CD14-positive monocyte (primary cell): Measurements from ENCODE around the gene NLRP12. TPM values are rescaled to one million over a fixed set of nuclear protein-coding genes. Genes with fewer than 3 reads are reported as not detected.
A peak's percentile ranks its signal among the peaks of the same experiment; 100 is the strongest.

ENCODE experiments used
- DNase-seq, 3 donors: peaks; one replicate each; pipeline ENCODE4 v3.0.0-alpha.2; 2011 to 2022
- H2AFZ ChIP-seq: 2 replicates; pipeline ENCODE4 v1.6.0; 2012; ENCODE audit warnings: mild to moderate bottlenecking, low read depth, low read length, inconsistent platforms; ENCODE audit not compliant: insufficient read depth, poor library complexity, severe bottlenecking
- H3K27ac ChIP-seq, 2 donors: 1 replicate in 1 of 2; 2 replicates in 1 of 2; pipeline ENCODE4 v1.5.1; 2012 to 2013; ENCODE audit warnings: low read length in 2 of 2, control low read depth in 1 of 2, inconsistent platforms in 1 of 2, low read depth in 1 of 2, mild to moderate bottlenecking in 1 of 2
- H3K27me3 ChIP-seq, 2 donors: one replicate each; pipeline versions ENCODE4 v1.6.0 to v1.6.1; 2011 to 2013; ENCODE audit warnings: low read length in 2 of 2; ENCODE audit not compliant: control insufficient read depth in 2 of 2, insufficient read depth in 2 of 2
- H3K36me3 ChIP-seq, 2 donors: replicated peaks in 1 of 2; 1 replicate in 1 of 2; 2 replicates in 1 of 2; pipeline versions ENCODE4 v1.5.1 to v1.6.1; 2012 to 2013; ENCODE audit warnings: low read length in 2 of 2, control low read depth in 1 of 2, inconsistent platforms in 1 of 2, mild to moderate bottlenecking in 1 of 2; ENCODE audit not compliant: insufficient read depth in 2 of 2, control insufficient read depth in 1 of 2
- H3K4me1 ChIP-seq, 2 donors: 1 replicate in 1 of 2; 2 replicates in 1 of 2; pipeline versions ENCODE4 v1.5.1 to v1.6.1; 2012 to 2013; ENCODE audit warnings: low read length in 2 of 2, control low read depth in 1 of 2, inconsistent platforms in 1 of 2, mild to moderate bottlenecking in 1 of 2, moderate library complexity in 1 of 2; ENCODE audit not compliant: insufficient read depth in 2 of 2, control insufficient read depth in 1 of 2
- H3K4me2 ChIP-seq: replicated peaks from 2 replicates; pipeline ENCODE3; 2012; ENCODE audit warnings: low read length, moderate library complexity, mild to moderate bottlenecking; ENCODE audit not compliant: poor library complexity, severe bottlenecking; ENCODE audit errors: extremely low read depth
- H3K4me3 ChIP-seq, 3 experiments: fragments of 200-600 bp in 1 of 3; sonication (generic) in 1 of 3; replicated peaks in 1 of 3; 1 replicate in 2 of 3; 2 replicates in 1 of 3; pipeline ENCODE4 v1.5.1; 2011 to 2013; ENCODE audit warnings: low read length in 3 of 3, mild to moderate bottlenecking in 3 of 3, control low read depth in 2 of 3, low read depth in 2 of 3, inconsistent platforms in 1 of 3, moderate library complexity in 1 of 3
- H3K79me2 ChIP-seq: 2 replicates; pipeline ENCODE4 v1.6.0; 2012; ENCODE audit warnings: mild to moderate bottlenecking, control low read depth, inconsistent platforms, low read length, moderate library complexity; ENCODE audit not compliant: insufficient read depth
- H3K9ac ChIP-seq: 2 replicates; pipeline ENCODE4 v1.6.0; 2017; ENCODE audit warnings: low read length, mild to moderate bottlenecking; ENCODE audit not compliant: insufficient read depth, poor library complexity, severe bottlenecking
- H3K9me3 ChIP-seq, 2 donors: replicated peaks in 1 of 2; 1 replicate in 1 of 2; 2 replicates in 1 of 2; pipeline versions ENCODE4 v1.5.1 to v1.6.1; 2012 to 2013; ENCODE audit warnings: low read length in 2 of 2, control low read depth in 1 of 2; ENCODE audit not compliant: control insufficient read depth in 1 of 2, insufficient read depth in 1 of 2
- H4K20me1 ChIP-seq: 2 replicates; pipeline ENCODE4 v1.6.0; 2012; ENCODE audit warnings: mild to moderate bottlenecking, low read length, control low read depth, moderate library complexity; ENCODE audit not compliant: insufficient read depth
- H3K27ac Mint-ChIP-seq, 7 donors: one replicate each; pipeline ENCODE4 v1.8.0; 2020; ENCODE audit warnings: mild to moderate bottlenecking in 7 of 7, mixed read lengths in 7 of 7, moderate library complexity in 6 of 7, inconsistent platforms in 2 of 7
- H3K27me3 Mint-ChIP-seq, 3 donors: one replicate each; pipeline ENCODE4 v1.8.0; 2021 to 2022; ENCODE audit warnings: low read depth in 3 of 3, mild to moderate bottlenecking in 3 of 3, mixed read lengths in 3 of 3, moderate library complexity in 3 of 3, inconsistent platforms in 1 of 3
- H3K36me3 Mint-ChIP-seq, 2 donors: one replicate each; pipeline ENCODE4 v1.8.0; 2020; ENCODE audit warnings: mixed read lengths in 2 of 2, inconsistent platforms in 1 of 2, mild to moderate bottlenecking in 1 of 2
- H3K4me1 Mint-ChIP-seq: one replicate; pipeline ENCODE4 v1.8.0; 2020; ENCODE audit warnings: mild to moderate bottlenecking, mixed read lengths
- H3K4me3 Mint-ChIP-seq, 2 donors: one replicate each; pipeline ENCODE4 v1.8.0; 2020; ENCODE audit warnings: mild to moderate bottlenecking in 2 of 2, mixed read lengths in 2 of 2, moderate library complexity in 1 of 2
- H3K9me3 Mint-ChIP-seq, 7 donors: one replicate each; pipeline ENCODE4 v1.8.0; 2020 to 2022; ENCODE audit warnings: mixed read lengths in 7 of 7, mild to moderate bottlenecking in 6 of 7, moderate library complexity in 6 of 7, inconsistent platforms in 2 of 7
- WGBS: methylation state at CpG from one replicate; pipeline ENCODE4 v1.1.5; 2013; ENCODE audit warnings: missing lambda C conversion rate; ENCODE audit not compliant: insufficient coverage; 5-methylcytosine and 5-hydroxymethylcytosine counted together
- intact Hi-C, 2 donors: fragments of 100-400 bp; cut with micrococcal nuclease; formaldehyde crosslinking; loops; one replicate each; pipeline versions ENCODE4 v1.15.0 to v1.15.1; 2023
- polyA plus RNA-seq, 3 donors: library from polyadenylated mRNA; depleted of rRNA in 1 of 3; unstranded in 2 of 3; stranded (reverse) in 1 of 3; fragments of 300-500 nt in 2 of 3; fragments of >200 nt in 1 of 3; fragmentation: Illumina TruSeq in 2 of 3; gene quantifications; 1 replicate in 2 of 3; 2 replicates in 1 of 3; pipeline ENCODE4 v1.2.3, GENCODE V29; 2012 to 2021
- TF ChIP-seq, protein P1 (sequence below): fragments of 200-600 bp; IDR thresholded peaks from one replicate; pipeline ENCODE4 v1.8.0; 2022; ENCODE audit warnings: antibody characterized with exemption, mild to moderate bottlenecking

Gene NLRP12
- polyA plus RNA-seq, 3 donors, result 40.5 to 64.9 (median 47.0) TPM

DNA sequence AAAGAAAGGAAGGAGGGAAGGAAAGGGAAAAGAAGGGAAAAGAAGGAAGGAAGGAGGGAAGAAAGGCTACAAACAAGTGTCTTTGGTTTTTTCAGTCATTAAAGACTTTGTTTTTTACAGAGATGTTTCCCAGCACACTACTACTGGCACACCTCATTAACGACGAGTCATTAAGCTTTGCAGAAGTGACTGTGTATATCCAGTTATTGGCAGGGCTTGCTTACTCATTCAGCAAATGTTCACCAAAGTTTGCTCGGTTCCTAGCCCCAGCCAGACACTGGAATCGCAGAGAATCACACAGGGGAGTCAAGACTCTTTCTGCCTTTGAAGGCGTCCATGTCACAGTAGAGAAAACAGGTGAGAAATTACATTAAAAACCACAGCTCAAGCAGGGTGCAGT lies 4.3 kb downstream of the NLRP12 start:
- H3K4me3 Mint-ChIP-seq, result peak overlapping the region in 1 of 2 donors; percentile 63
- H3K27ac Mint-ChIP-seq, result peak overlapping the region; percentile 41 to 86 (median 56)
- WGBS, result 24% methylated on average over 4 of the region's 5 CpGs

DNA sequence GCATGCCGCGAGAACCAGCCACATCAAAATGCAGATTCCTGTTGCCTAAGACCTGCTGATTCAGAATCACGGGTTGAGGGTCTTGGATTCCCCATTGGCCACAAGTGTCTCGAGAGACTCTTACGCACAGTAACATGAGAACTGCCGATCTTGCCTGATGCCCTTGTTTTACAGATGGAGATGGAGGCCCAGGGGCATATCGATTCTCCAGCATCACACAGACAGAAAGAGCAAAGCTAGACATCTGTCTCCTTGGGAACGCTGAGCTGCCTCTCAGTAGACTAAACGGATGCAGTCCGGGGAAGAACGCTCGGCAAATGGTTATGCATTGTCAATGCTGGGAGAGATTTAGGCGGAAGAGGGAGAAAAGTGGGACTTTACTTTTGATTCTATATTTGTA lies 5.4 kb downstream of the NLRP12 start:
- Histone ChIP-seq H3K4me2 (no peak overlapping the region), H4K20me1 (peaks cover 83% of the 10 kb centered on the region), H3K27me3 (no peaks in the 10 kb centered on the region), H3K9me3 (no peaks in the 10 kb centered on the region), H3K4me1 (peaks cover 29 to 33% of the 10 kb centered on the region in 2 donors), H3K36me3 (peaks cover 26 to 57% of the 10 kb centered on the region in 2 donors), H3K79me2 (peaks cover 76% of the 10 kb centered on the region), H2AFZ (no peak overlapping the region), H3K4me3 (no peak overlapping the region), H3K27ac (peak overlapping the region in 1 of 2 donors; percentile 31), H3K9ac (no peak overlapping the region)
- H3K4me3 Mint-ChIP-seq, result no peak overlapping the region
- DNase-seq, result no peak
- peak overlapping the region in 3 of 7 donors; percentile 22 to 59 (median 35) for H3K27ac Mint-ChIP-seq
- peaks cover 34% of the 10 kb centered on the region for H3K4me1 Mint-ChIP-seq
- 90% methylated on average over 2 of the region's 13 CpGs for WGBS
- no peaks in the 10 kb centered on the region for H3K9me3 Mint-ChIP-seq
- TF ChIP-seq, protein P1, sequence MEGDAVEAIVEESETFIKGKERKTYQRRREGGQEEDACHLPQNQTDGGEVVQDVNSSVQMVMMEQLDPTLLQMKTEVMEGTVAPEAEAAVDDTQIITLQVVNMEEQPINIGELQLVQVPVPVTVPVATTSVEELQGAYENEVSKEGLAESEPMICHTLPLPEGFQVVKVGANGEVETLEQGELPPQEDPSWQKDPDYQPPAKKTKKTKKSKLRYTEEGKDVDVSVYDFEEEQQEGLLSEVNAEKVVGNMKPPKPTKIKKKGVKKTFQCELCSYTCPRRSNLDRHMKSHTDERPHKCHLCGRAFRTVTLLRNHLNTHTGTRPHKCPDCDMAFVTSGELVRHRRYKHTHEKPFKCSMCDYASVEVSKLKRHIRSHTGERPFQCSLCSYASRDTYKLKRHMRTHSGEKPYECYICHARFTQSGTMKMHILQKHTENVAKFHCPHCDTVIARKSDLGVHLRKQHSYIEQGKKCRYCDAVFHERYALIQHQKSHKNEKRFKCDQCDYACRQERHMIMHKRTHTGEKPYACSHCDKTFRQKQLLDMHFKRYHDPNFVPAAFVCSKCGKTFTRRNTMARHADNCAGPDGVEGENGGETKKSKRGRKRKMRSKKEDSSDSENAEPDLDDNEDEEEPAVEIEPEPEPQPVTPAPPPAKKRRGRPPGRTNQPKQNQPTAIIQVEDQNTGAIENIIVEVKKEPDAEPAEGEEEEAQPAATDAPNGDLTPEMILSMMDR, result no peak
- intact Hi-C loops, result no loop called here
- H3K36me3 Mint-ChIP-seq, result peaks cover 41 to 65% of the 10 kb centered on the region in 2 donors
- H3K27me3 Mint-ChIP-seq, result peaks cover 0 to 2% (median 1%) of the 10 kb centered on the region in 3 donors

More for the DNA sequence above, 4.3 kb downstream of the NLRP12 start:
- no peak overlapping the region for H2AFZ ChIP-seq
- H3K9me3 ChIP-seq, result no peaks in the 10 kb centered on the region
- H3K36me3 Mint-ChIP-seq, result peaks cover 30 to 54% of the 10 kb centered on the region in 2 donors
- no peak overlapping the region for H3K4me3 ChIP-seq
- H3K9ac ChIP-seq, result no peak overlapping the region
- H3K27me3 Mint-ChIP-seq, result peaks cover 0 to 2% (median 1%) of the 10 kb centered on the region in 3 donors
- H3K27me3 ChIP-seq, result no peaks in the 10 kb centered on the region
- H3K27ac ChIP-seq, result no peak overlapping the region
- peaks cover 34 to 39% of the 10 kb centered on the region in 2 donors for H3K4me1 ChIP-seq
- H3K9me3 Mint-ChIP-seq, result no peaks in the 10 kb centered on the region
- peaks cover 79% of the 10 kb centered on the region for H3K79me2 ChIP-seq
- intact Hi-C loops, result loop anchor here (5.0 to 10.0 kb wide), 4 partner anchors 52 to 205 kb away; no protein-coding TSS in a partner anchor
- H3K36me3 ChIP-seq, result peaks cover 16 to 46% of the 10 kb centered on the region in 2 donors
- peaks cover 42% of the 10 kb centered on the region for H3K4me1 Mint-ChIP-seq
- TF ChIP-seq, protein P1, result no peak
- H3K4me2 ChIP-seq, result peak overlapping the region; percentile 23
- peaks cover 72% of the 10 kb centered on the region for H4K20me1 ChIP-seq
- DNase-seq, result peak in 2 of 3 donors; percentile 24 to 31
